ENCODE results near the gene MYO6.

GRCh38 chr6:75946146-75946831, 197.2 kb downstream of the MYO6 start:
- TF ChIP-seq, protein P1, sequence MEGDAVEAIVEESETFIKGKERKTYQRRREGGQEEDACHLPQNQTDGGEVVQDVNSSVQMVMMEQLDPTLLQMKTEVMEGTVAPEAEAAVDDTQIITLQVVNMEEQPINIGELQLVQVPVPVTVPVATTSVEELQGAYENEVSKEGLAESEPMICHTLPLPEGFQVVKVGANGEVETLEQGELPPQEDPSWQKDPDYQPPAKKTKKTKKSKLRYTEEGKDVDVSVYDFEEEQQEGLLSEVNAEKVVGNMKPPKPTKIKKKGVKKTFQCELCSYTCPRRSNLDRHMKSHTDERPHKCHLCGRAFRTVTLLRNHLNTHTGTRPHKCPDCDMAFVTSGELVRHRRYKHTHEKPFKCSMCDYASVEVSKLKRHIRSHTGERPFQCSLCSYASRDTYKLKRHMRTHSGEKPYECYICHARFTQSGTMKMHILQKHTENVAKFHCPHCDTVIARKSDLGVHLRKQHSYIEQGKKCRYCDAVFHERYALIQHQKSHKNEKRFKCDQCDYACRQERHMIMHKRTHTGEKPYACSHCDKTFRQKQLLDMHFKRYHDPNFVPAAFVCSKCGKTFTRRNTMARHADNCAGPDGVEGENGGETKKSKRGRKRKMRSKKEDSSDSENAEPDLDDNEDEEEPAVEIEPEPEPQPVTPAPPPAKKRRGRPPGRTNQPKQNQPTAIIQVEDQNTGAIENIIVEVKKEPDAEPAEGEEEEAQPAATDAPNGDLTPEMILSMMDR (IDR thresholded peaks at IDR 0.05): no peak
- TF ChIP-seq POLR2A (IDR thresholded peaks at IDR 0.05): no peak

All from right lobe of liver (tissue), 4 donors.